HG03097 (cell line): ENCODE measurements around the gene SBNO2.
A peak's percentile ranks its signal among the peaks of the same experiment; 100 is the strongest.

Experiments used
- ATAC-seq: cut with Tn5 transposase; IDR thresholded peaks from one replicate; pipeline ENCODE4 v1.9.1; 2021; ENCODE audit not compliant: unreplicated experiment, low FRiP score

SBNO2 gene

DNA sequence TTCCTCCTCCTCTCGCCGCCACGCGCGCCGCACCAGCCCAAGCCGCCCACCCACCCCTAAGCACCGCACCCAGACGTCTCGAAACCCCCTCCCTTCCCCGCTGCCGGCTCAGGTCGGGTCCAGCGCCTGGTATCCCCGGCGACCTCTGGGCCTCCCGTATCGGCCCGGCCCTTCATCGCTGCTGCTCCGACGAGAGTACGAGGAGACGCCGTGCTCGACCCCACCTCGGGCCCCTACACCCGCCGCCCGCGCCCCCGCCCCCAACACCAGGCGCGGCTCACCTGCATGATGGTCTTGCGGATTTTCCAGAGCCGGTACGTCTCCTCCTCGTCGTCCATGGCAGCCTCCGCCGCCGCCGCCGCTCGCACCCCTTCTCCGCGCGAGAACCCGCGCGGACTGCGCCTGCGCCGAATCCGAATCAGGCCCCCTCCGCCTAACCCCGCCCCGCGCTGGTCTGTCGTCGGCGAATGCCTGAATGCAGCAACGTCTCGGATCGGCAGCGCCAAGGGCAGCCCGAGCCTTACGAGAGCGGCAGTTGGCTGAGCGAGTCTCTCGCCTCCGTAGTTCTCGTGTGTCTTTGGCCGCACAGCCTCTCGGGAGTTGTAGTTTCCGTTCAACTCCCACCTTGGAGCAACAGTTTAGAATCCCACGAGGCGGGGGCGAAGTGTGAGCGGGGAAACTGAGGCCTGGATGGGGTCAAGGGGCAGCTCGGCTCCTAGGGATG, 78.9 kb downstream of the SBNO2 start, which contains the start of gene POLR2E:
Gene POLR2E (minus strand): TSS at position 398 of the 724 bp plus-strand sequence. CDS start 60 bp downstream, at position 338.
- ATAC-seq, result peak; percentile 93

DNA sequence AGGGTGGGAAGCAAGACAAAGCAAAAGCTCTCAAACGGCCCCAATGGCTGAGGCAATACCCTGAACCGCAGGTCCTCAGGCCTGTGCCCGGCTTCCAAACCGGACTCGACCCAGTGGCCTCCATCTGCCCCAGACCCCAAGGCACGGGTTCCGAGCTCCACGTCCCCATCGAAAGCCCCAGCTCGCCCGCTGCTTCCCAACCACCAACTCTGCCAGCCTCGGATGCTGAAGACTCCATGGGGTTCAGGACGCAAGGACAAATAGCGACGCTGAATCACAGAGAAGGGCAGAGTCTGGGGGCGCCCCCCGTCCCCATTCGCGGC, 79.5 kb downstream of the SBNO2 start:
- ATAC-seq, result peak; percentile 6

DNA sequence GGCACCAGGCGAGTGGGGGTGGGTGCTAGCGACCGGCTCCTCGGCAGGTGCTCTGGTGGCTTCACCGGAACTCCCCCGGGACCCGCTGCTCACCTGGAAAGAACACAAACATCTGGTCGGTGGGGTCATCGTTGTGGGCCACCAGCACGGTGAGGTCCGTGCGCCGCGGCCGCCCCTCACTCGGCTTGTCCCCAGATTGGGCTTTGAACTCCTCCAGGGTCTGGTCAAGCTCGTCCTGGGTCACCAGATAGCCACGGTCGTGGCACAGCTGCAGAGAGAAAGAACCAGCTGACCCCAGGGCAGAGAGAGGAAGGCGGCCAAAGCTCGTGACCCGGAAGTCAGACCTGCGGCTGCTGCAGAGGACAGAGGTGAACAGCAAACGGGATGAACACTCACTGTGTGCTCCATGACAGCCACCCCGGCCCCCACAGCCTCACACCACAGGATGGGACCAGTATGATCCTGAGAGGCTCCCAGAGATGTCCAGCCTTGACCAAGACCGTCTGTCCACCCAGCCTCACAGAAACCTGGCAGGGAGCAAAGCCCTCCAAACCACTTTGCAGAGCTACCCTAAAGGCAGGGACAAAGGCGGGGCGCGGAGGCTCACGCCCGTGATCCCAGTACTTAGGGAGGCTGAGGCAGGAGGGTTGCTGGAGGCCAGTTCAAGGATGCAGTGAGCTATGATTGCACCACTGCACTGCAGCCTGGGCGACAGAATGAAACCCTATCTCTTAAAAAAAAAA, 80.1 kb downstream of the SBNO2 start:
- no peak for ATAC-seq

DNA sequence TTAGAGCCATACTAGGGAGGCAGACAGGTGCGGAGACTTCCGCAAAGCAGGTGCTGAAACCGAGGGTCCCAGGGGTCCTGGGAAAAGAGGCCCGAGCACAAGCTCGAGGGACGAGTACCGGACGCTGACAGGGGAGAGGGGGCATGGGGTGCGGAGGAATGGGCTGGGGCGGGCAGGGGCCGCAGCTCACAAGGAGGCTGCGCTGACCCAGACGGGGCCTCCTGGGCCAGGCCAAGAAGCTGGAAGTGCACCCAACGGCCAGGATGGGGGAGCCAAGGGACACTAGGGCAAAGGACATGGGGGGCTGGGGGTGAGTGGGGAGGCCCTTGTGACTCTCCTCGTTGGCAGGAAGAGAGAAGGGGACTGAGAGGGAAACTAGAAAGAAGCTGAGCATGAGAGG, 80.7 kb downstream of the SBNO2 start:
- no peak for ATAC-seq

DNA sequence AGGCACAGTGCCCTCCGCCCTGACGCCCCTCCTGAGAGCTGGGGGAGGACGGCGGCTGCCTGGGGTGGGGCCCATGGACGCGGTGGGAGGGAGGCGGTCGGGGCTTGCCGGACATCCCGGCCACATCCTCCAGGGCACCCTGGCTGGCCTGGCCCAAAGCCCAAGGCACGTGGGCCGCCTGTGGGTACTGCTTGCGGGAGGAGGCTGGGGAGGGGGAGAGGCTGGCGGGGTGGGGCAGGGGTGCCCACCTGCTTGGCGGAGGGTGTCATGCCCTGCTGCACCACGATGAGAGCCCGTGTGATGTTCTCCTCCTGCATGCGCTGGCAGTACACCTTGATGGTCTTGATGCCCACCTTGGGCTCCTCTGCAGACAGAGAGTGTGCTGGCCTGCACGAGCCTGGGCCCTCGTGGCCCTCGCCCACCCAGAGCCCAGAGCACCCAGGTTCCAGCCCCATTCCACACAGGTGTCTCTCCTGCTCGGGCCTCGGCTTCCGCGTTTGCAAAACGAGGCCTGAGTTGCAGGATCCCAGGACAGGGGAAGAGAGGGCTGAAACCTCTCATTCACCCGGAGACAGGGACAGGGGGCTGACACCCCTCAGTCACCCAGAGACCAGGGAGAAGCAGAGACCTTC, 82.4 kb downstream of the SBNO2 start:
- no peak for ATAC-seq

DNA sequence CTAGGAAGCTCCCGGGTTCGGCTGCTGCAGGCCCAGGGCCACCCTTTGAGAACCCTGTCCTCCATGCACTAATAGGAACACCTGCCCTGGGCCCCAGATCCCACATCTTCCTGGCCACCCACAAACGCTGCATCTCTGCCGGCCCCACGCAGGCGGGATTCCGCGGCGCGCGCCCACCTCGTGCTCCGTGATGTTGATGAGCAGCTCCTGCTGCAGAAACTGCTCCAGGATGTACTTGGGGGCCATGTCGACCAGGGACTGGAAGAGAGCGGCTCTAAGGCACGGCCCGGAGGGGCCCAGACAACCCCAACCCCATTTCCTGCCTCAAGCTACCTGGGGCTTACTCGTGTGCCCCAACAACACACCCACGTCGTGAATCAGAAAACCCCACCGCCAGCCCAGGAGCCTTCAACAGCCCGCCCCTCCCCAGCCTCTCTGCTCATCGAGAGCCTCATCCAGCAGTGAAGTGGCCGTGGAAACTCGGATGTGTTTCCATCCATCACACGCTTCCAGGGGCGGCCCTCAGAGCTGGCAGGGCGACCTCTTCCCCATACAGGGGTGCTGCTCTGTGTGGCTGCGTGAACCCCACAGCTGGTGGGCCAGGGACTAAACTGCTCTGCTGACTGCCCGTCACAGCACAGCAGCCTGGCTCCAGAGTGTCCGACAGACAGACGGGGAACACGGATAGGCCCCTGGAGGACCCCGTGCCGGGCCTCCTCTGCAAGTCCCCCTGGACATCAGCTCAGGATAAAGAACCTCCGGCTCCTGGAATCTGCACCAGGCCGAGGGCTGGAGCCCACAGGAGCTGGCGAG, 83.1 kb downstream of the SBNO2 start:
- ATAC-seq, result no peak

DNA sequence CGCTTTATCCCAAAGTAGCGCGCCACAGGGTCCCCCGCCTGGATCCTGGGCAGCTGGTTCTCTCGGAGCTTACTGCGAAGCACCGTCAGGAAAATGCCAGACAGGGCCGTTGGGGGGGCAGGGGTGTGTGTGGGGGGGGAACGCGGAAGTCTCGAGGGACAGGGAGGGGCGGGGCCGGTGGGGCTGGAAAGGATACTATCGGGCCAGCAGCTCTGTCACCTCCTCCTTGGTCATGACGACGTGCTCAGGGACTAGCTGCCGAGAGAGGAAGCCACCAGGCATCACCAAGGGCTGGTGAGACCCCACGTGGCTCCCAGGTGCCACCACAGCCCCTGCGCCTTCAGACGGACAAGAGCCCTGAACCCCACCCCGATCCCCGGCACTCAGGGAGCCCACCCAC, 84.2 kb downstream of the SBNO2 start:
- ATAC-seq, result no peak

DNA sequence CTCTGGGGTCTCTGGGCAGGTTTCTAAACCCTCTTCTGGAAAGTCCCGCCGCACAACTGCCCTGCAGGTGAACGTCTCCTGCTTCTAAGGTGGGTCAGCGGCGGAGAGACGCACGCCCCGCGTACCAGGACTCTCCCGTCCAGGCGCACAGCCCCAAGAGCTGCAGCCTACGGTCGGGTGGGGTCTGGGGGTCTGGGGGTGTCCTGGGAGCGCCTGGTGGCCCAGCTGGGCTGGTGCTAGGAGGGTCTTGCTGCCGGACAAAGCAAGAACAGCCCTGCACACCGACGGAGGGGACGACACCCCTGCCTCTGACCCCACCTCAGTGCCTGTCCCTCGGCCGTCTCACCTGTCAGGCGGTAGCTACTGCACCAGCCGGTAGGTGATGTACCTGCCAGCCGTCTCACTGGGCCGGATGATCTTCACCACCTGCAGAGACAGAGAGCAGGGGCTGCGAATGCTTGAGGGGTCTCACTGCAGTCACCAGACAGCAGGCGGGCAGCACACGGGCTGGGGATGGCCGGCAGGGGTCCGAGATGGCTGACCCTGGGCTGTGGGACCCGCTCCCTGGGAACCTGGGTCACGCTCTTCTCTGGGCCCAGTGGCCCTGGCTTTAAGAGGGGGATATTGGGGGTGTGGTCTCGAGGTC, 84.8 kb downstream of the SBNO2 start:
- ATAC-seq, result no peak

DNA sequence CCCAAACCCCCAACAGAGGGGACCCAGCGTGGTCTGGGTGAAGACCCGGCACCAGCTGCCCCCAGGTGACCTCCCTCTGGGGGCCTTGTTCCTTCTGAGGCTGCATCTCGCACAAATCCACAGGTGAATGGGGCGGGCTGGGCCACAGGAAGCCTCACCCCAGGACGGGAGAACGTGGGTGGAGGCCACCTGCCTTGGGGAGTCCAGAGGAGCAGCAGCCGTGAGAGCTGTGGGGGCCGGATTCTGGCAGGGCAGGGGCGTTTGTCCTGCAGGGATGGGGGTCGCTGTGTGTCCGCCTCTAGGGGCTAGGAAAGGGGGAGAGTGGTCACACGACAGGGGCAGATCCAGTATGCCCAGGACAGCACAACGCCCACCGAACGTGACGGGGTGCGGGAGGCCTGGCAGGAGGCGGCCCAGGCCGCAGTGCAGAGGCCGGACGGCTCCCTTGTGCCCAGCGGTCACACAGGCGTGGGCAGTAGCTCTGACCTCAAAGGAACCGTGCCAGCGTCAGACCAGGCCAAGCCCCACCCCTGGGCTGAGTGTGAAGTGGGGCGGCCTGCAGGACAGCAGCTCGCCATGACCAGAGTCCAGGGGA, 85.6 kb downstream of the SBNO2 start:
- no peak for ATAC-seq

DNA sequence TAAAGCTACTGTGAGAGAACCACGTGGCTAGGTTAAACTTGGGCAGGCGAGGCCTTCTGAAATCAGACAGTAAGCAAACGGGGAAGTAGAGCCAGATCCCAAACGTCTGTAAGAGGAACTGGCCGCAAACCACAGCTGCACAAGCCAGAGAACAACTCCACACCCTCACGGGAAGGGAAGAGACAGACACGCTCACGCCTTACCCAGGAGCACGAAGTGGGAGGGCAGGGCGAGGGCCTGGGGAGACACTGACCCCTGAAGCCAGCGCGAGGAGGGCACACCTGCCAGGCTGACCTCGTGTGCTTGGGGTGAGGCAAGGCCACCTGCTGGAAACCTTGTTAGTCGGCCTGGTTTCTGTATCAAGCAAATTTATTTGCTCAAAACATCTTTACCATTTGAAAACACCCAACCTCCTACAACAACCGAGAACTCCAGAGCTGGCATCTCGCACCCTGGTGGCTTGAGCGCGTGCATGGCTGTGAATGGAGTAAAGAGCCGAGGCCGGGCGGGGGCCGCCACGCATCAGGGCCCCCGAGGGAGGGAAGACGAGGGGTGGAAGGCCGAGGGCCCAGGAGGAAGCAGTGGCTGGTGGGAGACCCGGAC, 86.2 kb downstream of the SBNO2 start:
- ATAC-seq, result no peak

DNA sequence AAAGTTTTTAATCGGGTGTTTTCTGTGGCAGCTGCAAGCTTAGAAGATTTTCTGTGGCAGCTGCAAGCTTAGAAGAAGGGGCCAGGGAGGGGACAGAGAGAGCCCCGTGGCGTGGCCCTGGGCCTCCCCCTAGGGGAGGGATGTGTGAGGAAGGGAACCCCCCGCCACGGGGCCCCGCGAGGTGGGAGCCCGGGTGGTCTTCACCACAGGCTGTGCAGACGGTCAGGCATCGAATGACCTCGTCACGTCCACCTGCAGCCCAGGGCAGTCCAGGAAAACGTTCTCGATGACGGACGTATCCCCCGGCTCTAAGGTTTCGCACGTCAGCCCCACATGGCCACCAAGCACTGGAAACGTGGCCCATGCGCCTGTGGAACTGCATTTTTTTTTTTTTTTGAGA, 87.5 kb downstream of the SBNO2 start:
- no peak for ATAC-seq

DNA sequence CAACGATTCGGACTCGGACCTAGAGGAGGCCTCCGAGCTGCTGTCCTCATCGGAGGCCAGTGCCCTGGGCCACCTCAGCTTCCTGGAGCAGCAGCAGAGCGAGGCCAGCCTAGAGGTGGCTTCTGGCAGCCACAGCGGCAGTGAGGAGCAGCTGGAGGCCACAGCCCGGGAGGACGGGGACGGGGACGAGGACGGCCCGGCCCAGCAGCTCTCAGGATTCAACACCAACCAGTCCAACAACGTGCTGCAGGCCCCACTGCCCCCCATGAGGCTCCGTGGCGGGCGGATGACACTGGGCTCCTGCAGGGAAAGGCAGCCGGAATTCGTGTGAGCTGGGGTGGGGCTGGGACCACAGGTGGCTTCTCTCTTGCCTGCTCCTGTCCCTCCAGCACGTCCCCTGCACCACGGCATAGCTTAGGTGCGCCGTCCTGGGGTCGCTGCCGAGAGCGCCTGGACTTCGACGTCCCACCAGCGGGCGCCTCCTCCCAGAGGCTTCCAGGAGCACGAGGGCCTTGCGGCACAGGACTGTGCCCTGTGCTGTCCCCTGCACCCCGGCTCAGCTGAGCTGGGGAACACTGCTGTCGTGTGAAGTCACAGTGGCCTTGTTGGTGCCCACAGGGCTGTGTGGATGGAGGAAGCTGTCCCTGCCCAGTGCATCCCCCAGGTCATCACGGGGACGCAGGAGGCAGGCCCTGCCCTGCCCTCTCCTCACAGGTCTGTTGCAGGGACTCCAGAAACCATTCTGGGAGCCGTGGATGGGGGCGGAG, 88.2 kb downstream of the SBNO2 start:
- ATAC-seq, result no peak

DNA sequence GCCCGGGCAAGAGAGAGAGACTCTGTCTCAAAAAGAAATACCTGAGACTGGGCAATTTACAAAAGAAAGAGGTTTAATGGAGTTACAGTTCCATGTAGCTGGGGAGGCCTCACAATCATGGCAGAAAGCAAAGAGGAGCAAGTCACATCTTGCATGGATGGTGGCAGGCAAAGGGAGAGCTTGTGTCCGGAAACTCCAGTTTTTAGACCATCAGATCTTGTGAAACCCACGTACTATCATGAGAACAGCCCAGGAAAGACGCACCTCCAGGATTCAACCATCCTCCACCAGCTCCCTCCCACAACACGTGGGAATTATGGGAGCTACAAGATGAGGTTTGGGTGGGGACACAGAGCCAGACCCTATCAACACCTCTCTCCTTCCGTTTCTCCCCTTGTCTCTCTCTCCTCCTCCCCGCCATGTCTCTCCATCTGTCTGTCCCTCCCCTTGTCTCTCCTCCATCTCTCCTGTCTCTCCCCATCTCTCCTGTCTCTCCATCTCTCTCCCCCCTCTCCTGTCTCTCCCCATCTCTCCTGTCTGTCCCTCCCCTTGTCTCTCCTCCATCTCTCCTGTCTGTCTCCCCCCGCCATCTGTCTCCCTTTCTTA, 88.9 kb downstream of the SBNO2 start:
- no peak for ATAC-seq

DNA sequence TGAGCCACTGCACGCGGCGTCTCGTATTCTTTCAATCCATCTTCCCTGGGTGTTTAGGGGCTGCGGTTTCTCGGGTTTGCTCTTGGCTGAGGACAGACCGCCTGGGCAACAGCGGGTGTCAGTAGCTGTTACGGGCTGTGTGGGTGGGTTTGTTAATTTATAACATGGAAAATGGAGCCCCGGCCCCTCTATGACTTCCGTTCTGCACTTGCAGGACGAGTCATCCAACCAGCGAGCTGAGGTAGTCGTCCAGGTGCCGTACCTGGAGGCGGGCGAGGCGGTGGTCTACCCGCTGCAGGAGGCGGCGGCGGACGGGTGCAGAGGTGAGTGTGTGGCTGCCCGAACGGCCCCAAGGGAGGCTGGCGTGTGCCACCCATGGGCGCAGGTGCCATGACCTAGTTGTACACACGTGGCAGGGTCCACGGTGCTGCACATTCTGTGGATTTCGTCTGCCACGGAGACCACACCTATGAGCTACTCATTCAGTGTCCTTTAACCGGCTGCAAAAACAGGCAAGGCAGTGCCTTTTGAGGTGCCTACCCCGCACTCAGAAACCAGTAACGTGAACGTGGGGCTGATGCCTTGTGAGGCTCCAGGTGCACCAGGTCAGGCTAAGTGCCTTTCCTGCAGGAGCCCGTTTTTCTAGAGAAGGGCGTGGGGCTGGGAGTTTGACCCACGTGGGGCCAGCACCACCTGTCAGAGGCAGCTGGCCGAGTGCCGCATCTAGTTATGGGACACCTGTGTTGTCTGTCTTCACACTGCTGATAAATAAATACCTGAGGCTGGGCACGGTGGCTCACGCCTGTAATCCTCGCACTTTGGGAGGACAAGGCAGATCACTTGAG, 89.8 kb downstream of the SBNO2 start:
- ATAC-seq, result no peak

DNA sequence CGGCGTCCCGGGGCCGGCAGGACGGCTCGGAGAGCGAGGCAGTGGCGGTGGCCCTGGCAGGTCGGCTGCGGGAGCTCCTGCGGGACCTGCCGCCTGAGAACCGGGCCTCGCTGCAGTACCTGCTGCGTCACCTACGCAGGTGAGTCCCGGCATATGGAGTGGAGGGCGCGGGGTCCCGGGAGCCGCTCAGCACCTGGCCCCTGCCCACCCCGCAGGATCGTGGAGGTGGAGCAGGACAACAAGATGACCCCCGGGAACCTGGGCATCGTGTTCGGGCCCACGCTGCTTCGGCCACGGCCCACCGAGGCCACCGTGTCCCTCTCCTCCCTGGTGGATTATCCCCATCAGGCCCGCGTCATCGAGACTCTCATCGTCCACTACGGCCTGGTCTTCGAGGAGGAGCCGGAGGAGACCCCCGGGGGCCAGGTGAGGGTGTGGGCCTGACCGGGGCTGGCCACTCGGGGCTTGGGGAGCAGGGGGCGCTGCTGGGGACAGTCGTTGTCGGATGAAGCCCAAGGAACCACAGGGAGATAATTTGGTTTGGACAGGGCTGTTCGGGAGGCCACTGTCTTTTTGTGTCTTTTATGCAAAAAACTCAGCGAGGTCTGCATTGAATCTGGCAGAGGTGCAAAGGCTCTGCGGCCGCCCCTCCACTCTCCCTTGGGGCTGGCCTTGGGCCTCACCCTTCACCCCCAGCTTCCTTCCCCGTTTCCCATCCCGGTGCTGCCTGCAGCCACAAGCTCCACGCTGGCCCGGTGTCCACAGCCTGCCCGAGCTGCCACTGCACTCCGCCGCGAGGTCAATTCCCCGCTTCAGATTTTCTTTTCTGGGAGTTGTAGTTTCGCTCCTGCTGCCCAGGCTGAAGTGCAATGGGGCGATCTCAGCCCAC, 90.9 kb downstream of the SBNO2 start:
- no peak for ATAC-seq

DNA sequence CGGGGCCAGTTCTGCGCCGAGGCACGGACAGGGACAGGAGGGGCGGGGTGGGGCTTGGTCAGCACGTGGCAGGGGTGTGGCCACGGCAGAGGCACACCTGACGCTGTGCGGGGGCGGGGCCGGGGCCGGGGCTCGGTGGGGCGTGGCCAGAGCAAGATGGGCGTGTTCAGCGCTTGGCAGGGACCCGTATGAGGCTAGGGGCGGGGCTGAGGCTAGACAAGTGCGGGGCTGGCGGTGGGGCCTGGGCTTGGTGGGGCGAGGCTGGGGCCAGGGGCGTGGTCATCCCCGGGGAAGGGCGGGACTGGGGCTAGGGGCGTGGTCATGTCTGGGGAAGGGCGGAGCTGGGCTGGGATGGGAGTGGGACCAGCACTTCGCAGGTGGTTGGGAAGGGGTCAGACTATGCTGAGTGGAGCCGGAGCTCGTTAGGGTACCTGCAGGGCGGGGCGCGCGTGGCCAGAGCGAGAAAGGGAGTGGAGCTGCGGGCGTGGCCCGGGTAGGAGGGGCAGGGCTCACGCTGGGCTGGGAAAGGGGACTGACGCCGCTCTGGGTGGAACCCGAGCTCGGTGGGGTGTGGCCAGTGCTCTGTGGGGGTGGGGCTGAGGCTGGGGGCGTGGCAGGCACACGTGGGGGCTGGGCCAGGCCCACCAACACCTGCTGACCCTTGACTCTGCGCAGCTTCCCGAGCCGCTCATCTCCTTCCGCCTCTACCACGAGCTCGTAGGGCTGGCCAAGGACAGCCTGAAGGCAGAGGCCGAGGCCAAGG, 91.7 kb downstream of the SBNO2 start:
- no peak for ATAC-seq
